Lower leg skin (tissue), 3 donors: ENCODE data around the gene CST8.

Experiments
- POLR2A ChIP-seq, 2 donors: fragments of 450-650 bp; IDR thresholded peaks; one replicate each; pipeline ENCODE4 v1.6.1; 2016 to 2017; ENCODE audit warnings: antibody characterized with exemption in 2 of 2, mild to moderate bottlenecking in 1 of 2, moderate library complexity in 1 of 2
- TF ChIP-seq, protein P1 (sequence below), 3 donors: fragments of 450-650 bp; IDR thresholded peaks; one replicate each; pipeline ENCODE4 v1.5.1; 2016; ENCODE audit warnings: antibody characterized with exemption in 3 of 3, mild to moderate bottlenecking in 3 of 3, moderate library complexity in 2 of 3

DNA sequence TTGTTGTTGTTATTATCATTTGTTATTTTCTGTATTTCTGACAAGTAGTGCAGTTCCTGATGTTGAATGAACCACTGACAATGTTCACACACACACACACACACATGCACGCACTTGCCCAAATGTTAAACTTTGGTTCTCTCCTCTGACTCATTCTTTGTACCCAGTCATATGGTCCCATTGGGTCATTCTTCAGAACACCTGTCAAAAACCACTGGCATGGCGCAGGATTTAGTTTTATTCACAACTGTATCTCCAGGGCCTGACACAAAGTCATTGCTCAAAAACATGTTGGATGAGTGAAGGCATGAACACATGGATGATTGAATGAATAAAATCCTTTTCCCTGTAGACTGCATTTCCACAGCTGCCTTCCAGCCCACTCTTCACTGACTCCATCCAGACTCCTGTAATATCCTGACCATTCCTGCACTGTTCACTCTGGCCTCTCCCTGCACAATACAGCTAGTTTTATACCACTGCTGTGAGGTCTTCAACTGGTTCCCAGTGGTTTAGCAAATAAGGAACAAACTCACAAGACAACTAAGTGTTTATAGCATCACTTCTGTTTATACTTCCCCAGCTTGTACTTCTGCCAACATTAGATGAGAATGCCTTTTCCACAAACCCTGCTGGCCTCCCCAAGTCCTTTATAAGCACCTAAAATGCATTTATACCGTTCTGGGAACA lies 31.3 kb upstream of the CST8 start:
- no peak for TF ChIP-seq POLR2A (IDR thresholded peaks at IDR 0.05)
- TF ChIP-seq, protein P1, sequence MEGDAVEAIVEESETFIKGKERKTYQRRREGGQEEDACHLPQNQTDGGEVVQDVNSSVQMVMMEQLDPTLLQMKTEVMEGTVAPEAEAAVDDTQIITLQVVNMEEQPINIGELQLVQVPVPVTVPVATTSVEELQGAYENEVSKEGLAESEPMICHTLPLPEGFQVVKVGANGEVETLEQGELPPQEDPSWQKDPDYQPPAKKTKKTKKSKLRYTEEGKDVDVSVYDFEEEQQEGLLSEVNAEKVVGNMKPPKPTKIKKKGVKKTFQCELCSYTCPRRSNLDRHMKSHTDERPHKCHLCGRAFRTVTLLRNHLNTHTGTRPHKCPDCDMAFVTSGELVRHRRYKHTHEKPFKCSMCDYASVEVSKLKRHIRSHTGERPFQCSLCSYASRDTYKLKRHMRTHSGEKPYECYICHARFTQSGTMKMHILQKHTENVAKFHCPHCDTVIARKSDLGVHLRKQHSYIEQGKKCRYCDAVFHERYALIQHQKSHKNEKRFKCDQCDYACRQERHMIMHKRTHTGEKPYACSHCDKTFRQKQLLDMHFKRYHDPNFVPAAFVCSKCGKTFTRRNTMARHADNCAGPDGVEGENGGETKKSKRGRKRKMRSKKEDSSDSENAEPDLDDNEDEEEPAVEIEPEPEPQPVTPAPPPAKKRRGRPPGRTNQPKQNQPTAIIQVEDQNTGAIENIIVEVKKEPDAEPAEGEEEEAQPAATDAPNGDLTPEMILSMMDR (IDR thresholded peaks at IDR 0.05) = no peak
